GM12878 (cell line): ENCODE measurements around the gene TOB1.

Source experiments
- HDAC6 ChIP-seq: fragments of 200-600 bp; sonication (generic); IDR thresholded peaks from one replicate; pipeline ENCODE4 v1.8.0; 2017; ENCODE audit warnings: antibody characterized with exemption; ENCODE audit not compliant: unreplicated experiment
- JUND ChIP-seq: IDR thresholded peaks from 2 replicates; pipeline ENCODE4 v1.6.1; 2012; ENCODE audit warnings: low read depth, mild to moderate bottlenecking, low read length, improper control_type of control experiment, moderate library complexity
- NFXL1 ChIP-seq: fragments of 450-650 bp; IDR thresholded peaks from 2 replicates; pipeline ENCODE4 v1.6.1; 2017; ENCODE audit warnings: antibody characterized with exemption, mild to moderate bottlenecking, borderline replicate concordance
- TF ChIP-seq, protein P1 (sequence below): IDR thresholded peaks from 2 replicates; pipeline ENCODE4 v1.6.1; 2012; ENCODE audit warnings: low read depth, low read length, improper control_type of control experiment
- TF ChIP-seq, protein P2 (sequence below), 3 experiments: IDR thresholded peaks in 2 of 3; conservative IDR thresholded peaks in 1 of 3; 2 replicates each; pipeline ENCODE4 v1.5.1; 2011; ENCODE audit warnings: low read depth in 3 of 3, low read length in 3 of 3, mild to moderate bottlenecking in 3 of 3, control low read depth in 2 of 3, moderate library complexity in 2 of 3, inconsistent platforms in 1 of 3, mixed read lengths in 1 of 3; ENCODE audit not compliant: control insufficient read depth in 2 of 3, insufficient read depth in 1 of 3; ENCODE audit errors: extremely low read depth in 1 of 3
- TF ChIP-seq, protein P3 (sequence below): IDR thresholded peaks from 2 replicates; pipeline ENCODE4 v1.6.1; 2012; ENCODE audit warnings: improper control_type of control experiment, low read depth, low read length; ENCODE audit not compliant: insufficient replicate concordance
- TF ChIP-seq, protein P4 (sequence below): IDR thresholded peaks from 2 replicates; pipeline ENCODE4 v1.6.1; 2011; ENCODE audit warnings: mild to moderate bottlenecking, low read depth, low read length, moderate library complexity; ENCODE audit not compliant: insufficient replicate concordance

DNA sequence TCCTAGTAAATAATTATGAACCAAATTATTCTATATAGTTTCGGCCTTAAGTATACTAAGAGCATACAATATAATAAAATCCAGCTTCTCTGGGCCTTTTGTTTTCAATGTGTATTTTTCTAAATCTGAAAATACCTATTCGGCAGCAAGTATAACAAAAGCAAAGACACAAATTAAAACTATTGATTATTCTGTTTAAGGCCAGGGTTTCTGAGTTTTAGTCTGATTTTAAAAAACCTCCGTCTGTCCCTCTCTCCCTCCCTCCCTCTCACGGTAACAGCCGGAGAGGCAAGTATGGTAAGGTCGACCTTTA, 1.5 kb downstream of the TOB1 start:
- TF ChIP-seq, protein P1, sequence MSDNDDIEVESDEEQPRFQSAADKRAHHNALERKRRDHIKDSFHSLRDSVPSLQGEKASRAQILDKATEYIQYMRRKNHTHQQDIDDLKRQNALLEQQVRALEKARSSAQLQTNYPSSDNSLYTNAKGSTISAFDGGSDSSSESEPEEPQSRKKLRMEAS, result no peak
- TF ChIP-seq JUND (no peak), NFXL1 (no peak), HDAC6 (no peak)
- TF ChIP-seq, protein P2, sequence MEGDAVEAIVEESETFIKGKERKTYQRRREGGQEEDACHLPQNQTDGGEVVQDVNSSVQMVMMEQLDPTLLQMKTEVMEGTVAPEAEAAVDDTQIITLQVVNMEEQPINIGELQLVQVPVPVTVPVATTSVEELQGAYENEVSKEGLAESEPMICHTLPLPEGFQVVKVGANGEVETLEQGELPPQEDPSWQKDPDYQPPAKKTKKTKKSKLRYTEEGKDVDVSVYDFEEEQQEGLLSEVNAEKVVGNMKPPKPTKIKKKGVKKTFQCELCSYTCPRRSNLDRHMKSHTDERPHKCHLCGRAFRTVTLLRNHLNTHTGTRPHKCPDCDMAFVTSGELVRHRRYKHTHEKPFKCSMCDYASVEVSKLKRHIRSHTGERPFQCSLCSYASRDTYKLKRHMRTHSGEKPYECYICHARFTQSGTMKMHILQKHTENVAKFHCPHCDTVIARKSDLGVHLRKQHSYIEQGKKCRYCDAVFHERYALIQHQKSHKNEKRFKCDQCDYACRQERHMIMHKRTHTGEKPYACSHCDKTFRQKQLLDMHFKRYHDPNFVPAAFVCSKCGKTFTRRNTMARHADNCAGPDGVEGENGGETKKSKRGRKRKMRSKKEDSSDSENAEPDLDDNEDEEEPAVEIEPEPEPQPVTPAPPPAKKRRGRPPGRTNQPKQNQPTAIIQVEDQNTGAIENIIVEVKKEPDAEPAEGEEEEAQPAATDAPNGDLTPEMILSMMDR (IDR thresholded peaks at IDR 0.05 in 2 of 3, conservative IDR thresholded peaks at IDR 0.05 in 1 of 3; ENCODE audit: control insufficient read depth in 2 of 3, extremely low read depth in 1 of 3, insufficient read depth in 1 of 3, low read depth in 3 of 3, low read length in 3 of 3), result no peak
- TF ChIP-seq, protein P3, sequence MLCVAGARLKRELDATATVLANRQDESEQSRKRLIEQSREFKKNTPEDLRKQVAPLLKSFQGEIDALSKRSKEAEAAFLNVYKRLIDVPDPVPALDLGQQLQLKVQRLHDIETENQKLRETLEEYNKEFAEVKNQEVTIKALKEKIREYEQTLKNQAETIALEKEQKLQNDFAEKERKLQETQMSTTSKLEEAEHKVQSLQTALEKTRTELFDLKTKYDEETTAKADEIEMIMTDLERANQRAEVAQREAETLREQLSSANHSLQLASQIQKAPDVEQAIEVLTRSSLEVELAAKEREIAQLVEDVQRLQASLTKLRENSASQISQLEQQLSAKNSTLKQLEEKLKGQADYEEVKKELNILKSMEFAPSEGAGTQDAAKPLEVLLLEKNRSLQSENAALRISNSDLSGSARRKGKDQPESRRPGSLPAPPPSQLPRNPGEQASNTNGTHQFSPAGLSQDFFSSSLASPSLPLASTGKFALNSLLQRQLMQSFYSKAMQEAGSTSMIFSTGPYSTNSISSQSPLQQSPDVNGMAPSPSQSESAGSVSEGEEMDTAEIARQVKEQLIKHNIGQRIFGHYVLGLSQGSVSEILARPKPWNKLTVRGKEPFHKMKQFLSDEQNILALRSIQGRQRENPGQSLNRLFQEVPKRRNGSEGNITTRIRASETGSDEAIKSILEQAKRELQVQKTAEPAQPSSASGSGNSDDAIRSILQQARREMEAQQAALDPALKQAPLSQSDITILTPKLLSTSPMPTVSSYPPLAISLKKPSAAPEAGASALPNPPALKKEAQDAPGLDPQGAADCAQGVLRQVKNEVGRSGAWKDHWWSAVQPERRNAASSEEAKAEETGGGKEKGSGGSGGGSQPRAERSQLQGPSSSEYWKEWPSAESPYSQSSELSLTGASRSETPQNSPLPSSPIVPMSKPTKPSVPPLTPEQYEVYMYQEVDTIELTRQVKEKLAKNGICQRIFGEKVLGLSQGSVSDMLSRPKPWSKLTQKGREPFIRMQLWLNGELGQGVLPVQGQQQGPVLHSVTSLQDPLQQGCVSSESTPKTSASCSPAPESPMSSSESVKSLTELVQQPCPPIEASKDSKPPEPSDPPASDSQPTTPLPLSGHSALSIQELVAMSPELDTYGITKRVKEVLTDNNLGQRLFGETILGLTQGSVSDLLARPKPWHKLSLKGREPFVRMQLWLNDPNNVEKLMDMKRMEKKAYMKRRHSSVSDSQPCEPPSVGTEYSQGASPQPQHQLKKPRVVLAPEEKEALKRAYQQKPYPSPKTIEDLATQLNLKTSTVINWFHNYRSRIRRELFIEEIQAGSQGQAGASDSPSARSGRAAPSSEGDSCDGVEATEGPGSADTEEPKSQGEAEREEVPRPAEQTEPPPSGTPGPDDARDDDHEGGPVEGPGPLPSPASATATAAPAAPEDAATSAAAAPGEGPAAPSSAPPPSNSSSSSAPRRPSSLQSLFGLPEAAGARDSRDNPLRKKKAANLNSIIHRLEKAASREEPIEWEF, result no peak
- TF ChIP-seq, protein P4, sequence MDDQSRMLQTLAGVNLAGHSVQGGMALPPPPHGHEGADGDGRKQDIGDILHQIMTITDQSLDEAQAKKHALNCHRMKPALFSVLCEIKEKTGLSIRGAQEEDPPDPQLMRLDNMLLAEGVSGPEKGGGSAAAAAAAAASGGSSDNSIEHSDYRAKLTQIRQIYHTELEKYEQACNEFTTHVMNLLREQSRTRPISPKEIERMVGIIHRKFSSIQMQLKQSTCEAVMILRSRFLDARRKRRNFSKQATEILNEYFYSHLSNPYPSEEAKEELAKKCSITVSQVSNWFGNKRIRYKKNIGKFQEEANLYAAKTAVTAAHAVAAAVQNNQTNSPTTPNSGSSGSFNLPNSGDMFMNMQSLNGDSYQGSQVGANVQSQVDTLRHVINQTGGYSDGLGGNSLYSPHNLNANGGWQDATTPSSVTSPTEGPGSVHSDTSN, result no peak
